H1 (cell line): Measurements from ENCODE around the gene GFAP. TPM values are rescaled to one million over a fixed set of nuclear protein-coding genes. Genes with fewer than 3 reads are reported as not detected.

Experiments used
- CTCF ChIA-PET: fragments of 300-600 bp; sonication (Branson Sonifier 250); formaldehyde crosslinking; loops from one replicate; lab custom pipeline; 2021; ENCODE audit not compliant: partially characterized antibody; lab: Charles Lee
- POLR2A ChIA-PET: fragments of 300-600 bp; sonication (Branson Sonifier 250); formaldehyde crosslinking; loops from one replicate; lab custom pipeline; 2021; ENCODE audit warnings: inconsistent platforms; ENCODE audit not compliant: partially characterized antibody; lab: Charles Lee
- DNase-seq, 2 experiments: peaks; one replicate each; pipeline versions ENCODE4 v3.0.0 to v3.0.0-alpha.2; 2010 to 2022; ENCODE audit warnings: low spot score in 2 of 2, low read depth in 1 of 2, mixed read lengths in 1 of 2
- FAIRE-seq: peaks from 2 replicates; lab custom pipeline; 2011; peaks lifted over from hg19 to GRCh38; lab: Jason Lieb, UNC
- H2AFZ ChIP-seq: 2 replicates; pipeline ENCODE4 v1.8.1; 2012; ENCODE audit warnings: low read length, inconsistent platforms
- H2AK5ac ChIP-seq: 2 replicates; pipeline ENCODE4 v1.6.1; 2013; ENCODE audit warnings: low read depth, low read length
- H2BK120ac ChIP-seq: replicated peaks from 2 replicates; pipeline ENCODE3; 2013; ENCODE audit warnings: low read depth, low read length, inconsistent platforms
- H2BK12ac ChIP-seq: 2 replicates; pipeline ENCODE4 v1.6.1; 2013; ENCODE audit warnings: low read depth, low read length
- H2BK15ac ChIP-seq: 2 replicates; pipeline ENCODE4 v1.6.1; 2013; ENCODE audit warnings: low read length
- H2BK20ac ChIP-seq: 2 replicates; pipeline ENCODE4 v1.6.1; 2013; ENCODE audit warnings: low read length
- H2BK5ac ChIP-seq: 2 replicates; pipeline ENCODE4 v1.6.1; 2013; ENCODE audit warnings: low read depth, low read length
- H3K14ac ChIP-seq: 2 replicates; pipeline ENCODE4 v1.6.1; 2013; ENCODE audit warnings: inconsistent platforms; ENCODE audit not compliant: insufficient read length
- H3K18ac ChIP-seq: 2 replicates; pipeline ENCODE4 v1.6.1; 2013; ENCODE audit warnings: low read length; ENCODE audit errors: extremely low read depth
- H3K23ac ChIP-seq: 2 replicates; pipeline ENCODE4 v1.6.1; 2013; ENCODE audit warnings: inconsistent platforms; ENCODE audit not compliant: insufficient read length
- H3K23me2 ChIP-seq: 2 replicates; pipeline ENCODE4 v1.6.1; 2013; ENCODE audit warnings: low read depth, low read length
- H3K27ac ChIP-seq: 2 replicates; pipeline ENCODE4 v1.6.1; 2011; ENCODE audit warnings: low read depth, low read length, inconsistent platforms
- H3K27me3 ChIP-seq, 4 experiments: replicated peaks in 1 of 4; 1 replicate in 1 of 4; 2 replicates in 3 of 4; pipeline versions ENCODE4 v1.6.1 to v1.8.1; 2011 to 2013; ENCODE audit warnings: low read length in 3 of 4, mild to moderate bottlenecking in 3 of 4, inconsistent platforms in 2 of 4, mixed read lengths in 2 of 4, moderate library complexity in 1 of 4; ENCODE audit not compliant: control insufficient read depth in 3 of 4, insufficient read depth in 3 of 4; ENCODE audit errors: extremely low read depth in 1 of 4
- H3K36me3 ChIP-seq, 4 experiments: 2 replicates each; pipeline versions ENCODE4 v1.6.1 to v1.8.1; 2011 to 2013; ENCODE audit warnings: mild to moderate bottlenecking in 4 of 4, low read length in 3 of 4, moderate library complexity in 2 of 4, control low read depth in 1 of 4, inconsistent platforms in 1 of 4; ENCODE audit not compliant: insufficient read depth in 4 of 4, control insufficient read depth in 2 of 4
- H3K4ac ChIP-seq: replicated peaks from 2 replicates; pipeline ENCODE3; 2013; ENCODE audit warnings: low read length, low read depth, mixed read lengths, inconsistent platforms; ENCODE audit not compliant: insufficient read length
- H3K4me1 ChIP-seq, 4 experiments: replicated peaks in 1 of 4; 1 replicate in 1 of 4; 2 replicates in 3 of 4; pipeline versions ENCODE4 v1.6.1 to v1.8.1; 2011 to 2013; ENCODE audit warnings: low read length in 3 of 4, inconsistent platforms in 2 of 4, mixed read lengths in 1 of 4; ENCODE audit not compliant: insufficient read depth in 4 of 4, control insufficient read depth in 3 of 4
- H3K4me2 ChIP-seq, 2 experiments: 2 replicates each; pipeline versions ENCODE4 v1.6.1 to v1.8.1; 2011 to 2013; ENCODE audit warnings: low read depth in 2 of 2, low read length in 2 of 2, control low read depth in 1 of 2, inconsistent platforms in 1 of 2, mild to moderate bottlenecking in 1 of 2; ENCODE audit not compliant: insufficient read depth in 1 of 2
- H3K4me3 ChIP-seq, 4 experiments: fragments of 200-600, 300-600 bp in 1 of 4; sonication (generic), shearing (Covaris generic), sonication (Bioruptor Twin) in 1 of 4; 2 replicates each; pipeline versions ENCODE4 v1.5.1 to v1.8.1; 2011 to 2016; ENCODE audit warnings: low read length in 4 of 4, low read depth in 3 of 4, control low read depth in 2 of 4, inconsistent platforms in 2 of 4, mild to moderate bottlenecking in 2 of 4, mixed read lengths in 1 of 4, moderate library complexity in 1 of 4; ENCODE audit not compliant: insufficient read depth in 2 of 4; ENCODE audit errors: extremely low read depth in 1 of 4
- H3K56ac ChIP-seq: replicated peaks from 2 replicates; pipeline ENCODE3; 2013; ENCODE audit warnings: low read depth, mild to moderate bottlenecking, mixed read lengths, low read length, inconsistent platforms; ENCODE audit not compliant: insufficient read length
- H3K79me1 ChIP-seq: 2 replicates; pipeline ENCODE4 v1.6.1; 2013; ENCODE audit warnings: low read depth, low read length, control low read depth
- H3K79me2 ChIP-seq, 2 experiments: 2 replicates each; pipeline versions ENCODE4 v1.6.1 to v1.8.1; 2012 to 2013; ENCODE audit warnings: low read length in 2 of 2, mild to moderate bottlenecking in 2 of 2, inconsistent platforms in 1 of 2; ENCODE audit not compliant: insufficient read depth in 2 of 2, control insufficient read depth in 1 of 2
- H3K9ac ChIP-seq, 4 experiments: replicated peaks in 1 of 4; 1 replicate in 1 of 4; 2 replicates in 3 of 4; pipeline versions ENCODE4 v1.6.1 to v1.8.1; 2011 to 2013; ENCODE audit warnings: low read depth in 3 of 4, low read length in 3 of 4, control low read depth in 2 of 4, mild to moderate bottlenecking in 2 of 4, moderate library complexity in 2 of 4, inconsistent platforms in 1 of 4; ENCODE audit errors: extremely low read depth in 1 of 4
- H3K9me3 ChIP-seq, 2 experiments: 2 replicates each; pipeline versions ENCODE4 v1.6.1 to v1.8.1; 2012 to 2013; ENCODE audit warnings: mild to moderate bottlenecking in 2 of 2, moderate library complexity in 2 of 2, control low read depth in 1 of 2, inconsistent platforms in 1 of 2, low read depth in 1 of 2, low read length in 1 of 2, mixed read lengths in 1 of 2; ENCODE audit not compliant: insufficient read depth in 2 of 2
- H4K20me1 ChIP-seq, 2 experiments: replicated peaks in 1 of 2; 2 replicates each; pipeline versions ENCODE3 to v1.8.1; 2011 to 2013; ENCODE audit warnings: inconsistent platforms in 2 of 2, low read length in 2 of 2, mild to moderate bottlenecking in 1 of 2; ENCODE audit not compliant: insufficient read depth in 2 of 2, control insufficient read depth in 1 of 2
- H4K5ac ChIP-seq: 2 replicates; pipeline ENCODE4 v1.6.1; 2013; ENCODE audit warnings: low read length, low read depth, mixed read lengths, inconsistent platforms; ENCODE audit not compliant: insufficient read length
- H4K8ac ChIP-seq: 2 replicates; pipeline ENCODE4 v1.8.0; 2013; ENCODE audit warnings: mild to moderate bottlenecking, moderate library complexity, low read length, inconsistent platforms; ENCODE audit not compliant: insufficient read depth; ENCODE audit errors: extremely low read depth
- H4K91ac ChIP-seq: replicated peaks from 2 replicates; pipeline ENCODE3; 2013; ENCODE audit warnings: low read length, mixed read lengths, inconsistent platforms; ENCODE audit not compliant: insufficient read length
- BRCA1 ChIP-seq: IDR thresholded peaks from 2 replicates; pipeline ENCODE4 v1.6.1; 2012; ENCODE audit warnings: low read depth, low read length, improper control_type of control experiment
- CEBPB ChIP-seq: IDR thresholded peaks from 2 replicates; pipeline ENCODE4 v1.6.1; 2012; ENCODE audit warnings: low read depth, low read length
- CHD1 ChIP-seq: IDR thresholded peaks from 2 replicates; pipeline ENCODE4 v1.6.1; 2012; ENCODE audit warnings: low read depth, low read length, improper control_type of control experiment
- FOSL1 ChIP-seq: IDR thresholded peaks from 2 replicates; pipeline ENCODE4 v1.6.1; 2011; ENCODE audit warnings: mild to moderate bottlenecking, low read depth, low read length, moderate library complexity; ENCODE audit not compliant: insufficient read depth
- GABPA ChIP-seq: IDR thresholded peaks from 2 replicates; pipeline ENCODE4 v1.6.1; 2011; ENCODE audit warnings: mild to moderate bottlenecking, low read length, moderate library complexity, borderline replicate concordance; ENCODE audit not compliant: insufficient read depth
- HDAC6 ChIP-seq: IDR thresholded peaks from one replicate; pipeline ENCODE4 v1.7.1; 2012; ENCODE audit warnings: low read depth, mild to moderate bottlenecking, inconsistent platforms, low read length, moderate library complexity
- JUND ChIP-seq: IDR thresholded peaks from 2 replicates; pipeline ENCODE4 v1.6.1; 2011; ENCODE audit warnings: mild to moderate bottlenecking, improper control_type of control experiment, low read length
- MAX ChIP-seq: IDR thresholded peaks from 2 replicates; pipeline ENCODE4 v1.6.1; 2012; ENCODE audit warnings: inconsistent platforms
- POU5F1 ChIP-seq: IDR thresholded peaks from 2 replicates; pipeline ENCODE4 v1.6.1; 2011; ENCODE audit warnings: low read depth, mild to moderate bottlenecking, low read length, moderate library complexity
- RFX5 ChIP-seq: IDR thresholded peaks from 2 replicates; pipeline ENCODE4 v1.6.1; 2011; ENCODE audit warnings: low read depth, low read length, improper control_type of control experiment, borderline replicate concordance
- RNF2 ChIP-seq: fragments of 200-900, 300-1000 bp; sonication (generic); IDR thresholded peaks from 2 replicates; pipeline ENCODE4 v1.7.1; 2016; ENCODE audit warnings: borderline replicate concordance, low read depth, mild to moderate bottlenecking, antibody characterized with exemption, low read length; ENCODE audit not compliant: poor library complexity, severe bottlenecking; ENCODE audit errors: missing control alignments
- SP1 ChIP-seq: IDR thresholded peaks from 2 replicates; pipeline ENCODE4 v1.6.1; 2011; ENCODE audit warnings: low read depth, low read length
- TEAD4 ChIP-seq: IDR thresholded peaks from 2 replicates; pipeline ENCODE4 v1.6.1; 2012; ENCODE audit warnings: low read depth, low read length, inconsistent platforms, mixed read lengths
- WGBS, 2 experiments: shearing (Covaris generic) in 1 of 2; methylation state at CpG; one replicate each; pipeline versions ENCODE4 v1.1.6 to v1.1.7; 2013 to 2015; ENCODE audit warnings: low lambda C conversion rate in 2 of 2, mixed read lengths in 2 of 2, inconsistent platforms in 1 of 2, low coverage in 1 of 2, missing lambda C conversion rate in 1 of 2; ENCODE audit not compliant: insufficient replicate concordance in 2 of 2, insufficient coverage in 1 of 2, insufficient read length in 1 of 2; ENCODE audit errors: extremely low coverage in 1 of 2, missing lambda C conversion rate in 1 of 2; 5-methylcytosine and 5-hydroxymethylcytosine counted together
- polyA plus RNA-seq, 7 experiments: library from polyadenylated mRNA; depleted of rRNA in 3 of 7; stranded (reverse) in 5 of 7; unstranded in 2 of 7; fragments of >200 nt in 5 of 7; fragments of 200-250 nt in 2 of 7; gene quantifications; 1 replicate in 5 of 7; 2 replicates in 1 of 7; 4 replicates in 1 of 7; pipeline versions ENCODE4 v1.2.1 to v1.2.3, GENCODE V29; 2011 to 2013; ENCODE audit warnings: missing spikeins in 2 of 7, mixed read lengths in 2 of 7
- total RNA-seq: library from RNA; stranded (reverse); fragmentation: NEBNext Ultra II Directional; extraction: Animal tissue kit (Norgen Biotek cat#: 25700); gene quantifications from 2 replicates; pipeline ENCODE4 v1.2.1, GENCODE V29; 2021

GFAP gene
- total and polyA plus RNA-seq, 2 of the 8 experiments (the other 6 are each of a cell fraction or from before 2014, with no cell fraction given) = 1.3 to 1.5 TPM

- H2BK20ac ChIP-seq = no peak overlapping the region
- H2AFZ ChIP-seq = no peak overlapping the region
- no peak overlapping the region for H2BK120ac ChIP-seq
- TF ChIP-seq TEAD4 = no peak
- TF ChIP-seq POU5F1 = no peak
- TF ChIP-seq CEBPB = no peak
- no peak for TF ChIP-seq HDAC6
- no peak for TF ChIP-seq FOSL1
- TF ChIP-seq MAX = no peak
- no peak for TF ChIP-seq CHD1
- TF ChIP-seq RFX5 = no peak
- no peak for TF ChIP-seq BRCA1
- no peak for TF ChIP-seq GABPA
- no peak for TF ChIP-seq SP1
- TF ChIP-seq RNF2 = no peak
- no peak for TF ChIP-seq JUND
- H4K20me1 ChIP-seq = no peaks in the 10 kb centered on the region
- H4K5ac ChIP-seq = no peak overlapping the region
- H3K4ac ChIP-seq = no peak overlapping the region
- no peaks in the 10 kb centered on the region for H3K79me2 ChIP-seq
- H2BK12ac ChIP-seq = peak overlapping the region; percentile 43; the same call in 1 of the 2 replicates
- 82% methylated on average over 6 of the region's 6 CpGs; no CpG with 5 or more reads in 1 of the 2 experiments for WGBS, 2 experiments
- H3K23ac ChIP-seq = no peak overlapping the region
- peaks cover 0 to 13% (median 6%) of the 10 kb centered on the region in 4 experiments; a peak in 6 of 8 replicates for H3K36me3 ChIP-seq
- no peak overlapping the region for H3K18ac ChIP-seq
- H3K4me2 ChIP-seq = no peak overlapping the region
- no peak overlapping the region for H4K8ac ChIP-seq
- H3K14ac ChIP-seq = no peak overlapping the region
- H4K91ac ChIP-seq = no peak overlapping the region
- CTCF ChIA-PET = interaction anchor here (0.6 to 13.0 kb wide), 17 partner anchors 11 to 210 kb away, joined by 3 to 243 read pairs (median 9); partner anchors contain the start of gene C1QL1
- FAIRE-seq (no peak), DNase-seq (no peak)
- H3K9me3 ChIP-seq = no peaks in the 10 kb centered on the region
- H2BK15ac ChIP-seq = 0 out of 2 replicates have a peak overlapping the region, but pooled peaks have one; percentile 18
- POLR2A ChIA-PET = interaction anchor here (0.8 to 5.3 kb wide), 13 partner anchors 9 to 118 kb away, joined by 3 to 25 read pairs (median 5); partner anchors contain the start of gene KIF18B
- no peak overlapping the region for H2BK5ac ChIP-seq
- peaks cover 6 to 15% (median 9%) of the 10 kb centered on the region in 4 experiments for H3K4me1 ChIP-seq
- no peak overlapping the region for H2AK5ac ChIP-seq
- no peak overlapping the region for H3K4me3 ChIP-seq
- H3K9ac ChIP-seq = no peak overlapping the region
- H3K27me3 ChIP-seq = no peaks in the 10 kb centered on the region
- H3K56ac ChIP-seq = no peak overlapping the region
- no peak overlapping the region for H3K27ac ChIP-seq
- no peaks in the 10 kb centered on the region; the same call in 1 of the 2 replicates for H3K23me2 ChIP-seq
- no peaks in the 10 kb centered on the region for H3K79me1 ChIP-seq
Observed at GRCh38 chr17:44922136-44922535, 6.8 kb upstream of the GFAP start.
